ENCODE measurements around the gene SYT8.

GRCh38 chr11:1857064-1857463 is 22.3 kb downstream of the SYT8 start:
- no peak for TF ChIP-seq CTCF (IDR thresholded peaks at IDR 0.05; ENCODE audit: control extremely low read depth in 1 of 3, insufficient read depth in 1 of 3, low read depth in 1 of 3, low read length in 3 of 3)
- TF ChIP-seq RFX5 (IDR thresholded peaks at IDR 0.05; ENCODE audit: borderline replicate concordance, low read depth, low read length): no peak
- TF ChIP-seq MAFK (IDR thresholded peaks at IDR 0.05; ENCODE audit: low read depth, low read length): no peak
- TF ChIP-seq GTF2F1 (IDR thresholded peaks at IDR 0.05; ENCODE audit: borderline replicate concordance, low read depth, low read length): no peak
- TF ChIP-seq POLR2A (IDR thresholded peaks at IDR 0.05; ENCODE audit: control extremely low read depth in 1 of 2, low read depth in 2 of 2, low read length in 2 of 2): no peak
- TF ChIP-seq RAD21 (IDR thresholded peaks at IDR 0.05 in 1 of 2, conservative IDR thresholded peaks at IDR 0.05 in 1 of 2; ENCODE audit: low read depth in 2 of 2, low read length in 2 of 2): no peak
- TF ChIP-seq SP4 (IDR thresholded peaks at IDR 0.05; ENCODE audit: low read length): no peak
- no peak for TF ChIP-seq MAX (IDR thresholded peaks at IDR 0.05)
- no peak for TF ChIP-seq EZH2 (IDR thresholded peaks at IDR 0.05; ENCODE audit: low read depth, low read length, severe bottlenecking)
